Raji (cell line): ENCODE data around the gene KDM4E.
"Not testable (repeated sequence)": the region's sequence is repeated elsewhere in the genome, so short reads cannot be mapped to it uniquely, and the experiment has no call there.

Experiments
- POLR2A ChIP-seq: IDR thresholded peaks from 2 replicates; pipeline ENCODE4 v1.6.1; 2011; ENCODE audit warnings: low read depth, low read length, control low read depth; ENCODE audit not compliant: insufficient read depth

Gene KDM4E

DNA sequence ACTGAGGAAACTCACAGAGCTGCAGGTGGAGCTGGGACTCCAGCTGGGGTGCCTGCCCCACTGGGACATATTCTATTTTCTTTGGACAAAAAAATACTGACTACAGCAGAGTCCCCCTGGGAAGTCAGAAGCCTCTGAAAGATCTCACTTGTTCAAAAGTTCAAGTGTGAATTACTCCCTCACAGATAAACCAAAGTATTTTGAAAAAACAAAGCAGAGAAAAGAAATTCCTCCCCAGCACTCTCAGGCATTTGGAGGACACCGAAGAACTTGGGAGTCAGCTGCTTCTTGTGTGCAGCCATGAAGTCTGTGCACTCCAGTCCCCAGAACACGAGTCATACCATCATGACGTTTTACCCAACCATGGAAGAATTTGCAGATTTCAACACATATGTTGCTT is 24.1 kb downstream of the KDM4E start, which contains the start of gene KDM4F:
TSS of gene KDM4F (plus strand) at position 301 of the 400 bp plus-strand sequence.
- not testable (repeated sequence) for TF ChIP-seq POLR2A

DNA sequence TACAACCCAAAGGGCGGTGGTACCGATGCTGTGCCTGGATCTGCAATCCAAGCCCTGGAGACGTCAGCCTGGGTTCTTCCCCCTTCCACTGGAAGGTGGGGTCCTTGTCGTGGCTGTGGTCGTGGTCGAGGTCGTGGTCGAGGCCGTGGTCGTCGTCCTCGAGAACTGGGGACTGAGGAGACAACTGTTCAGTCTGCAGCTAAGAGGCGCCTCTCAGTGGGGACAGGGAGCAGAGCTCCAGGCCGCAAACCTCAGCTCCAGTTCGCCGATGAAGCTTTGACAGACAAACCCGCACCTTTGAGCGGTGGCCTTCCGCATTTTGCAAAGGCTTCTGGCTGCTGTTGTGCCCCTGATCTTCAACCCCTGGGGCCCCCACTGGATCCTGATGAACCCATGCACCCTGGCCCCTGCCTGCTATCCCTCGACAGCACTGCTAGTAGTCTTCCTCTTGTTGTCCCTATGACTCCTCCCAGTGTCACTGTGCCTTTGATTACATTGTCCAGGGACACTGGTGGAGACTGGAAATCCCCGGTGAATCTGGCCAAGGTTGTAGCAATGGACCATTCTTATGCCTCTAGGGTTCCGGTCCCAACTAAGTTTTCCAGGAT is 25.6 kb downstream of the KDM4E start:
- TF ChIP-seq POLR2A = no peak

DNA sequence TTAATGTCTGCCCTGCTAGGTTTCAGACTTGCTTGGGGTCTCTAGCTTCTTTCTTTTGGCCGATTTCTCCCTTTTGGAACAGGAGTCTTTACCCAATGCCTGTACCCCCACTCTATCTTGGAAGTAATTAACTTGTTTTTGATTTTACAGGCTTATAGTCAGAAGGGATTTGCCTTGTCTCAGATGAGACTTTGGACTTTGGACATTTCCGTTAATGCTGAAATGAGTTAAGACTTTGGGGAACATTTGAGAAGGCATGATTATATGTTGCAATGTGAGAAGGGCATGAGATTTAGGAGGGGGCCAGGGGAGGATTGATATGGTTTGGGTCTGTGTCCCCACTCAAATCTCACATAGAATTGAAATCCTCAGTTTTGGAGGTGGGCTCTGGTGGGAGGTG is 29.3 kb downstream of the KDM4E start:
- TF ChIP-seq POLR2A = no peak

DNA sequence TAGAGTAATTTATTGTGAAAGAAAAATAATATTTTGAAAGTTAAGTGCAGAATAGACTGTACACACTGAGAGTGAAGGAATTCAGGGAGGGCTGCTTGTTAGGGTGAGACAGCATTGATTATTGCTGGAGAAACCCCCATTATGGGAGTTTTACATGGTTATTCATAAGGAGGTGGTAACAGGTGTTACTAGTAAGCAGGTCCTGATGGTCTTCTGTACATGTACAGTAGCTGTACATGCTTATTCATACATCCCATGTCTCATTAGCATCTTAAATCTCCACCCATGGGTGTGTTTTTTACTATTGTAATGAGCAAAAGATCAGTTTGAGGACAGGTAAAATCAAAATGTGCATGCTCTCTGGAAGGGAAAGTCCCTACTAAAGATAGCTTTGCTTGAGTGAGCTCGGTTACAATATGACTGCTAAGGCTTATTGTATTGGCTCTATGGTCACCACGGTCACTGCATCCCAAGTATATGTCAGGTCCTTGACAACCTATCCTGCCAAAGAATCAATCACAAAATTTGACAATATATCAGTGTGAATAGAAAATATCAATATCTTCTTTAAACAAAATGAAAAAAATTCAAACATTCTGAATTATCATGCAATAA is 30.3 kb downstream of the KDM4E start:
- no peak for TF ChIP-seq POLR2A

DNA sequence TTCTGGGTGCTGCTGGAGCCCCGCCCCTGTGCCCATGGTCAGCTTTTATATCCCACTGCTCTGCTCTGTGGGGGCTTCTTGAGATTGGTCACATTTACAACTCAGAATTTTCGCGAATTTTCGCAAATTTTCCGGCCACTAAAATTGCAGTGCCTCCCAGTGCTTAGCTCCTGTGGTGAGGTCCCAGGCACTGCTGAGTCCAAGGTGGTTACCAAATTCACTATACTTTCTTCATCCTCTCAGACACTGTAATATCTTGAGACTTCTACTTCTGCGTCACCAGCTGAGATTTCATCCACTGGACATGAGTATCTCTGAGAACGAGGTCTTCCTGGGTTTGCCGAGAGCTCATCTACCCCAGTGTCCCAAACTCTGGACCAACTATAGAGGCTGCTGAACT is 32.9 kb downstream of the KDM4E start:
- TF ChIP-seq POLR2A = no peak

DNA sequence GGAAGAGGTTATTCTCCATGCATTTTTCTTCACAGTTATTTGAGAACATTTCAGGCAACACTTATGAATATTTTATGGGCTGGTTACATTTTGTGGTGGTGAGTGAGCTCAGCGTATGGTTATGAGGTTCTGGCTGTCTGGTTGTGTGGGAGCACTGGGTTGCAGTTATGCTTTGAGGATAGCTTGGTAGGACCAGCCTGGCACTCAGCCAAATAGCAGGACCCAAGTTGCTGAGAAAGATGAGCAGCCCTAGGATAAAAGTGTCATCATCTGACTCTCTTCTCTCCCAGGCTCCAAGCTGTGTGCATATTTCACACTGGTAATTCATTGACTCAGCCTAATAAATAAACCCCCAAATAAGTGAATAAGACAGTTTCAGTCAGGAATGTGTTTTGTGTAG is 33.6 kb downstream of the KDM4E start:
- no peak for TF ChIP-seq POLR2A

DNA sequence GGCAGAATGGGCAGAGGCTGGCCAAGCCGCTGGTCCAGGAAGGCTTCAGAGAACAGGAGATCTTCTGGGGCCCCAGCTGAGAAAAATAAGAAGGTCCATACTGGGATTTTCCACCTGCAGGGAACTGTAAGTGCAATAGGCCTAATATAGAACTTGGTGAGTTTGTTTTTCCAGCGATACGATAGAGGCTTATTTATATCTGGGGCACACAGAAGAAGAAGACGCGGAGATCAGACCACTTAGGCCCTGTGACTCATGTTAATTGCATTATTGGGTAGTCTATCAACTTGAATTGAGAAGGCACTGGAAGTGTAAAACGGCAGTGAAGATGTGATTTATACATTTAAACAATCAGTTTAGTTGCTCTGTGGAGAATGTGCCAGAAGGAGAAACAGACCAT is 34.0 kb downstream of the KDM4E start:
- no peak for TF ChIP-seq POLR2A

DNA sequence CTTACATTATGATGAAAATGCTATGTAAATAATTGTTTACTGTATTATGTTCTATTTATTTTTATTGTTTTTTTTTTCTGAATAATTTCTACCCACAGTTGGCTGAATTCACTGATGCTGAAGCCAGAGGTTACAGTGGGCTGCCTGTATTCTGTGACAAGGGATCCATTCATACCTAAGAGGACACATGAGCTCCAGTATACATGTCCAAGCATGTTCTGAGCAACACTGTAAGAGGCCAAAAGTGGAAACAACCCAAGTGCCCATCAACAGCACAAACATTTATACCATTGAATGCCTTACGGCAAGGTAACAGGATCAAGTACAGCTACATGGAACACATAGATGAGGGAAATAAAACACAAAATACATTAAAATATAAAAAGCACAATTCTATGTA is 40.3 kb downstream of the KDM4E start:
- no peak for TF ChIP-seq POLR2A

DNA sequence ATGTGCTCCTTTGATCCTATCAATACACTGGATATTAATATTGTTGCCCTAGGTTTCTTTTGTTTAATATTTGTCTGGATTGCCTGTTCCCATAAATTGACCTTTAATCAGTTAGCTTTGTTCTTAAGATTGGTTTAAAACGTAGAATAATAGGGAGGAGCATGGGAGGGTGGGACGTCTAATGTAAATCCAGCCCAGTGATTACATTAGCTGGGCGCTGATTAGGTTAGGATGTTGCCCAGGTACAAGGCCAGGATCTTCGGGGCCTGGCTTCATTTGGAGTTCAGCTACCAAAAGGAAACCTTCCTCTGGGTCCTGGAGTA is 41.6 kb downstream of the KDM4E start, which contains the start of gene SRSF8:
TSS of gene SRSF8 (plus strand) at position 204 of the 323 bp plus-strand sequence. CDS start 308 bp downstream, outside the sequence.
- TF ChIP-seq POLR2A = no peak

DNA sequence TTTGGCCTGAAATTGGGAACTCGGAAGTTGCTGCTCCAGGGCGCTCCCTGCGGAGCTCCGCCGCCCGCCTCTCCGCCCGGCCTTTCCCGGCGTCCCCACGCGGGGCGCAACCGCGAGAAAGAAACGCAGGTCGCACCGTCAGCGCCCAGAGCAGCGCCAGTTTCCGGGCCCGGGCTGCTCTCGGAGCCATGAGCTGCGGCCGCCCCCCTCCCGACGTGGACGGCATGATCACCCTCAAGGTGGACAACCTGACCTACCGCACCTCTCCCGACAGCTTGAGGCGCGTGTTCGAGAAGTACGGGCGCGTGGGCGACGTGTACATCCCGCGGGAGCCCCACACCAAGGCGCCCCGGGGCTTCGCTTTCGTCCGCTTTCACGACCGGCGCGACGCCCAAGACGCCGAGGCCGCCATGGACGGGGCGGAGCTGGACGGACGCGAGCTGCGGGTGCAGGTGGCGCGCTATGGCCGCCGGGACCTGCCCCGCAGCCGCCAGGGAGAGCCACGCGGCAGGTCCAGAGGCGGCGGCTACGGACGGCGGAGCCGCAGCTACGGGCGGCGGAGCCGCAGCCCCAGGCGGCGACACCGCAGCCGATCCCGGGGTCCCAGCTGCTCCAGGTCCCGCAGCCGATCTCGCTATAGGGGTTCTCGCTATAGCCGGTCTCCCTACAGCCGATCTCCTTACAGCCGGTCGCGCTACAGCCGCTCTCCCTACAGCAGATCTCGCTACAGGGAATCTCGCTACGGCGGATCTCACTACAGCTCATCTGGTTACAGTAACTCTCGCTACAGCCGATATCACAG is 42.2 kb downstream of the KDM4E start:
- TF ChIP-seq POLR2A = peak; percentile 65

DNA sequence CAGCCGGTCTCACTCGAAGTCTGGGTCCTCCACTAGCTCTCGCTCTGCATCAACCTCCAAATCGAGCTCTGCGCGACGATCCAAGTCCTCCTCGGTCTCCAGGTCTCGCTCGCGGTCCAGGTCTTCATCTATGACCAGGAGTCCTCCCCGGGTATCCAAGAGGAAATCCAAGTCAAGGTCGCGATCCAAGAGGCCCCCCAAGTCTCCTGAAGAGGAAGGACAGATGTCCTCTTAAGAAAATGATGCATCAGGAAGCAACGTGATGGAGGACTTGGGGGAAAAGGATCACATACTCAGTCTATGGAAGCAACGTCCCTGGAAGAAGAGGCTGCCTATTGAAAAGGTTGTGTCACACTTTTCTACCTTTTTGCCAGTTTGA is 42.8 kb downstream of the KDM4E start:
- TF ChIP-seq POLR2A = 0 out of 2 replicates have a peak, but pooled peaks have one; percentile 0

DNA sequence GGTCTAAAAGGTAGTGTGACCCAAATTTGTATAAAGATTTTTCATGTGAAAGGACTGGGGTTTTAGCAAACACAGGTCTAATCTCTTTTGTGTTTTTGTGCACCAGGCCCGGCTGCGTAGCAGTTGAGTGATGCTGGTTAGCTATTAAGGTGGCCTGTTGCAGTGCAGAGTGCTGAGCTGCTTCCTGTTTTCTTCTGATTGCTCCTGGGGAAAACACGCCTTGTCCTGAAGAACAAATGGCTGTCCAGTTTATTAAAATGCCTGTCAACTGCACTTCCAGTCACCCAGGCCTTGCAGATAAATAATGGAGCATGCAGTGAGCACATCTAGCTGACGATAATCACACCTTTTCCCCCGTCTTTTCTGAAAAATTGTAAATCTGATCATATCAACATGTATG is 43.5 kb downstream of the KDM4E start:
- peak; percentile 79 for TF ChIP-seq POLR2A

DNA sequence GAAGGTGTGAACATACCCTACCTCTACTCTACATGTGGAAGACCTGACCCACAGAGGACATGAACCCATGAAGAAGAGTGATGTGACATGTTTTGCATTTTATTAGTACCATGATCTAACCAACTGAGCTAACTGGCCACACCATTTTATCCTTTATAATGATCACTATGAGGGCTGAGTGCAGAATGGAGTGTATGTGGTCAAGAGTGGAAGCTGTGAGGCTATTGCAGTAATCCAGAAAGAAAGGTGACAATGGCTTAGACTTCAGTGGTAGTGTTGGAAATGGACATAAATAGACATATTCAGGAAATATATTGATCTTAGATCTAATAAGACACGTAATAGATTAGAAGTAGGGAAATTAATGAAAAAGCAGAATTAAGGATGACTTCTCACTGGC is 45.4 kb downstream of the KDM4E start:
- no peak for TF ChIP-seq POLR2A

DNA sequence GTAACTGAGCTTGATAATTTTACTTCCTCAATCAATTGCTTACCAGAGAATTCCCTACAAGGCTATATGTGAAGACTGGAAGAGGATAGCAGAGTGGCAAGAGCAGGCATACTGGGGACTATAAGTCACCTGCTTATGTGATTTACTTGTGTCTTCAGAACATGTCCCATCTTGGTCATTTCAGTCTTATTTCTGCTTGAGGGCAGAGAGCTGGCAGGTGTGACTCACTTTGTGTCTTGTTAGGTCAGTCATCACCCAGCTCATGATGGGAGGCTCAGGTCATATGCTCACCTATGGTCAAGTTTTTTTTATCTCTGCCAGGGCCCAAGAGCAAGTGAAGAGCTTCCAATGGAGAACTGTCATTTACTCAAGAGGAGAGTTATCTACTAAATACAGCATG is 47.9 kb downstream of the KDM4E start:
- no peak for TF ChIP-seq POLR2A

DNA sequence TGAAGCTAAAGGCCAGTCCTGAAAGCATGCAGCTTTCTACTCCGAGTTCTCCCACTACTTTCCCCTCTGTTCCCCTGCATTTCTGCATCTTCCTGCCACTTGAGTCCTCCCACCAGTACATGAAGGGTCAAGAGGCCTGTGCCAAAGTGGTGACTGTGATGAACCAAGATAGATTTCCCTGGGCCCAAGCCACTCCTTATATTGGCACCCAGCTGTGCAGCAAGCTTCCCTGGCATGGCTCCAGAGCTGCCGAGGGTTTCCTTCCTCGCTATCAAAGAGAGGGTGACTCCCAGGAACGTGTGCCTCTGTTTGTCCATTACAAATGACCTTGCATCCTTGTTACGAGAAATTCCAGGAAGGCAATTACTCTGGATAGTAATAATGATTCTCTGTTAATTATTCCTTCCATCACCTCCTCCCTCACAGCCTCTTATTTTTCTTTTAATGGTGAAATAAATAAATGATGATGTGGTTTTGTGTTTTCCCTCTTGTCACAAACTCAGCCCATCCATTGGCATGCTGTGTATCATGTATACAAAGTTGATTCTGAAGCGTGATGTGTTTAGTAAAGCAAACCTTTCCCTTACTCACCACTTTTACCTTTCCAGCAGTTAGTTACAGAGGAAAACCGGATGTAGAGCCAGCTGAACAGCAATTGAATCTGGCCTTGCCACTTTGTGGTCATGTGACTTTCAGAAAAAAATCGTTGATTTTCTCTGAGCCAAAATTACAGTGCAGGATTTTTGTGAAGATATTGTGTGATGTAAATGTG is 49.9 kb downstream of the KDM4E start:
- no peak for TF ChIP-seq POLR2A

DNA sequence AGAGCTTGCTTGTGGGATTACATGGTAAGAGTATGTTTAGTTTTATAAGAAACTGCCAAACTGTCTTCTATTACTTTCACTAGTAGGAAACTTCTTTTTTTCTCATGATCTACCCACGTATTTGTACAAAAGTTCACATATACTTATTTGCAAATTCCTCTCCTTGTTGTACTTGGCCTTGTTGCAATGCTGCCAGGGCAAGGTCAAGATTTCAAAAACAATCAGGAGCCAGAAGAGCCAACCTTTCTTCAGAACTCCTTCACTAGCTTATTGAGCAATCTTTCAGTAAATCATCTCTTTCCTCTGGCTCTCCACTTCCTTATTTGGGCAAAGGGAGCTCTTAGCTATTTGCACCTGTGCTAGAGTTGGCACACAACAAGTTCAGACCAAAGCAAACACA is 51.4 kb downstream of the KDM4E start:
- TF ChIP-seq POLR2A = no peak

DNA sequence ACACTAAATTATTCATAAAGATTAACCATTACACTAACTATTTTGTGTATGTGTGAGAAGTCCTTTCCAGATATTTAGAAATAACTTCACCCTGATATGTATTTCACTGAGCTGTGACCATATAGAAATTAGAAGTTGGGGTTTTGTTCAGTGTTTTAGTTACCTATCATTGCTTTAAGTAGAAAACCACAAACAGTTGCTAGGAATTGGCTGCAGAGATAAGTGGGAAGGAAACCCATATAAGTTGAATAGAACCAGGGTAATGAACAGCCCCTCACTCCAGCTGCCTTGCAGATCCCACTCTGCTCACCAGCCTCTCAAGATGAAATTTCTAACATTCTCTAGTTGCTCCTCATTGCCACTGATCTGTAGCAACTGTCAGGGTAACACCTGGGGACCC is 51.9 kb downstream of the KDM4E start:
- TF ChIP-seq POLR2A = no peak
